A673 (cell line): ENCODE results near the gene ZNF552. TPM values are rescaled to one million over a fixed set of nuclear protein-coding genes. Genes with fewer than 3 reads are reported as not detected.
"Not testable (repeated sequence)": the region's sequence is repeated elsewhere in the genome, so short reads cannot be mapped to it uniquely, and the experiment has no call there.

Source experiments
- Bru-seq: library from RNA; stranded (reverse); fragments of 400-500 nt; gene quantifications from one replicate; lab custom pipeline; 2021; lab: Mats Ljungman, UMichigan
- BruChase-seq, 2 experiments: library from RNA; stranded (reverse); fragments of 400-500 nt; gene quantifications; one replicate each; lab custom pipeline; 2021; lab: Mats Ljungman, UMichigan
- BruUV-seq: library from RNA; stranded (reverse); fragments of 400-500 nt; replicated peaks from 2 replicates; lab custom pipeline; 2021; lab: Mats Ljungman, UMichigan
- CTCF ChIA-PET: fragments of 300-600 bp; sonication (Branson Sonifier 250); formaldehyde crosslinking; loops from one replicate; lab custom pipeline; 2022; ENCODE audit warnings: antibody characterized with exemption; lab: Charles Lee
- POLR2A ChIA-PET: fragments of 300-600 bp; sonication (Branson Sonifier 250); formaldehyde crosslinking; loops from one replicate; lab custom pipeline; 2022; ENCODE audit warnings: antibody characterized with exemption; ENCODE audit not compliant: low non-redundant PET; lab: Charles Lee
- DNase-seq: peaks from one replicate; pipeline ENCODE4 v3.0.0-alpha.2; 2015; ENCODE audit warnings: low spot score
- H3K27ac ChIP-seq: fragments of 200-600 bp; sonication (generic); 2 replicates; pipeline ENCODE4 v1.5.1; 2016; ENCODE audit warnings: mixed run types, low read depth, mild to moderate bottlenecking, mixed read lengths, antibody characterized with exemption, low read length; ENCODE audit not compliant: poor library complexity, severe bottlenecking
- H3K27me3 ChIP-seq: fragments of 200-600 bp; sonication (generic); replicated peaks from 2 replicates; pipeline ENCODE4 v1.6.1; 2017; ENCODE audit warnings: mixed run types, low read depth, mild to moderate bottlenecking, mixed read lengths, antibody characterized with exemption, low read length; ENCODE audit not compliant: insufficient read depth, poor library complexity
- H3K36me3 ChIP-seq: fragments of 200-600 bp; sonication (generic); 2 replicates; pipeline ENCODE4 v1.6.1; 2016; ENCODE audit warnings: mixed run types, mild to moderate bottlenecking, mixed read lengths, antibody characterized with exemption, low read length; ENCODE audit not compliant: insufficient read depth, poor library complexity, severe bottlenecking
- H3K4me1 ChIP-seq: fragments of 200-600 bp; sonication (generic); 2 replicates; pipeline ENCODE4 v1.6.1; 2017; ENCODE audit warnings: mixed run types, mild to moderate bottlenecking, mixed read lengths, antibody characterized with exemption, low read length; ENCODE audit not compliant: insufficient read depth, poor library complexity, severe bottlenecking
- H3K4me3 ChIP-seq: fragments of 200-600 bp; sonication (generic); 2 replicates; pipeline ENCODE4 v1.5.1; 2016; ENCODE audit warnings: low read depth, mixed run types, mild to moderate bottlenecking, mixed read lengths, low read length; ENCODE audit not compliant: poor library complexity, severe bottlenecking
- H3K9me3 ChIP-seq: fragments of 200-600 bp; sonication (generic); 2 replicates; pipeline ENCODE4 v1.6.1; 2016; ENCODE audit warnings: mixed run types, low read depth, mild to moderate bottlenecking, mixed read lengths, antibody characterized with exemption, low read length; ENCODE audit not compliant: poor library complexity, severe bottlenecking
- EZH2 ChIP-seq: fragments of 200-600 bp; sonication (generic); IDR thresholded peaks from 2 replicates; pipeline ENCODE4 v1.6.1; 2017; ENCODE audit warnings: borderline replicate concordance, low read depth, mild to moderate bottlenecking, mixed read lengths, antibody characterized with exemption, low read length; ENCODE audit not compliant: poor library complexity, severe bottlenecking
- intact Hi-C: fragments of 100-400 bp; cut with micrococcal nuclease; formaldehyde crosslinking; loops from one replicate; pipeline ENCODE4 v1.10.0; 2022; ENCODE audit not compliant: unreplicated experiment
- long read RNA-seq: library from polyadenylated mRNA; stranded (forward); transcript quantifications from one replicate; pipeline ENCODE4 v2.0.0, GENCODE V29; 2022
- total RNA-seq: library from RNA; stranded (reverse); gene quantifications from 2 replicates; pipeline ENCODE4 v1.2.3, GENCODE V29; 2021
- TF ChIP-seq, protein P1 (sequence below): fragments of 300-800, 200-600 bp; sonication (generic); conservative IDR thresholded peaks from 2 replicates; pipeline ENCODE4 v1.5.1; 2017; ENCODE audit warnings: low read depth, mild to moderate bottlenecking, antibody characterized with exemption, low read length, moderate library complexity, mixed read lengths

ZNF552 gene
- 5.4 and 10.6 TPM in 2 replicates for total RNA-seq
- Bru-seq, nascent RNA: percentile 63 among the genes with signal in this experiment
- percentile 70 among the genes with signal in this experiment for BruChase-seq, experiment 1, labeled RNA remaining after a 2-hour chase
- percentile 67 among the genes with signal in this experiment for BruChase-seq, experiment 2, labeled RNA remaining after a 6-hour chase
- long read RNA-seq, partial matches to known transcripts: 1 of 4 reads
- long read RNA-seq, other reads (novel, unspliced or antisense): 3 of 4 reads

DNA sequence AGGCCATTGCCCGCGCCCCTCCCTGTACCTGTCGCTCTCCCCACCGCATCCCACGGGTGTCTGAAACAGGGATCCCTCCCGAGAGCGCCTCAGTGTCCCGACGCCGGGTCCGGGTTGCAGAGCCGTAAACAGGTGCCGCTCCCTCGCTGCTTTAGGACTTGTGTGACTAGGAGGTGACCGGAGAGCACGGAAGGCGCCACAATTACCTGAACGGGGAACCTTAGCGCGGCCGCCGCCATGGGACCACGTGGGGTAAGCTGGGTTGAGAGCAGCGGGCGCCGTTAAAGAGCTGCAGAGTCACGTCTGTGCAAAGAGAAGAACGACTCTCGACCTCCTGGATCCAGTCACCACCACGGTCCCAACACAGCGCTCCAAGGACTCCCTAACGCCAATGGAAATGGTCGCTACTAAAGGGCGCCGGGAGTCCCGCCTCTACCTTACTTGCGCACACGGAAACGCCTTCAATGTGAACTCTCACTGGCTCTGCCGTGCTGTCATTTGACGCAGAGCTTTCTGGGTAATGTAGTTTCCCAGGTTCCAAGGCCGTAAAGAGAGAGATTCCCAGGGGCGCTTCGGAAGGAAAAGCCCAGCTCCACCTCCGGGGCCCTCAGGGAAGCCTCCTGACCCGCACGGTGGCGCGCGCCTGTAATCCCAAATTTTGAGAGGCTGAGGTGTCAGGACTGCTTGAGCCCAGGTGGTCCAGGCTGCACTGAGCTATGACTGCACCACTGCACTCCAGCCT, at the start of gene ZNF552:
TSS of gene ZNF552 (minus strand) at position 409 of the 742 bp plus-strand sequence. CDS start at position 239, 170 bp downstream.
- TF ChIP-seq, protein P1, sequence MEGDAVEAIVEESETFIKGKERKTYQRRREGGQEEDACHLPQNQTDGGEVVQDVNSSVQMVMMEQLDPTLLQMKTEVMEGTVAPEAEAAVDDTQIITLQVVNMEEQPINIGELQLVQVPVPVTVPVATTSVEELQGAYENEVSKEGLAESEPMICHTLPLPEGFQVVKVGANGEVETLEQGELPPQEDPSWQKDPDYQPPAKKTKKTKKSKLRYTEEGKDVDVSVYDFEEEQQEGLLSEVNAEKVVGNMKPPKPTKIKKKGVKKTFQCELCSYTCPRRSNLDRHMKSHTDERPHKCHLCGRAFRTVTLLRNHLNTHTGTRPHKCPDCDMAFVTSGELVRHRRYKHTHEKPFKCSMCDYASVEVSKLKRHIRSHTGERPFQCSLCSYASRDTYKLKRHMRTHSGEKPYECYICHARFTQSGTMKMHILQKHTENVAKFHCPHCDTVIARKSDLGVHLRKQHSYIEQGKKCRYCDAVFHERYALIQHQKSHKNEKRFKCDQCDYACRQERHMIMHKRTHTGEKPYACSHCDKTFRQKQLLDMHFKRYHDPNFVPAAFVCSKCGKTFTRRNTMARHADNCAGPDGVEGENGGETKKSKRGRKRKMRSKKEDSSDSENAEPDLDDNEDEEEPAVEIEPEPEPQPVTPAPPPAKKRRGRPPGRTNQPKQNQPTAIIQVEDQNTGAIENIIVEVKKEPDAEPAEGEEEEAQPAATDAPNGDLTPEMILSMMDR: no peak
- no peak for TF ChIP-seq EZH2
- ChIA-PET POLR2A (interaction anchor here (0.6 kb wide), 2 partner anchors 105 to 286 kb away, joined by 9 to 10 read pairs; no protein-coding TSS in a partner anchor), CTCF (interaction anchor here (0.6 kb wide), 1 partner anchor 133 kb away, joined by 3 read pairs; the partner anchor contains the start of gene ZNF551)
- intact Hi-C loops: no loop called here
- Histone ChIP-seq H3K27me3 (no peaks in the 10 kb centered on the region), H3K27ac (peak within 1 kb of the TSS; percentile 75), H3K9me3 (no peaks in the 10 kb centered on the region), H3K36me3 (peaks cover 4% of the 10 kb centered on the region), H3K4me3 (peak within 1 kb of the TSS; percentile 95), H3K4me1 (no peaks in the 10 kb centered on the region)
- BruUV-seq: no TSS peak
- DNase-seq: peak; percentile 94

DNA sequence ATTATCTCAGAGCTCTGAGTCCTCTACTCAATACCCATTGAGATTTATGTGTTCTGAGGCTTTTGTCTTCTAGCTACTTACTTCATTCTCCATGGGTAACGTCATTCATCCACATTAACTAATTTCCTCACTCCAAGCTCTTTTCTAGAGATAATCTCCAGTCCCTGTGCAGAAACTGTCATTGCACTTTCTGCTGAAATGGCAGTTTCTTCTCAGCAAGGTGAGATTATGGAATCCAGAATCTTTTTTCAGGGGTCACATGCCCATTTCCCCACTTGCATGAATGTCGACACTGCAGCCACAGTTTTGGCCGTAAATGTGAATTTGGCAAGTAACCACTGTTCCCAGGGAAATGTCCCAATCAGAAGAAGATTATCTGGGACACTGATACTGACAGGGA, 47.6 kb upstream of the ZNF552 start:
- BruUV-seq, intact Hi-C loops, CTCF ChIA-PET, DNase-seq, H3K27ac ChIP-seq, H3K4me3 ChIP-seq, H3K4me1 ChIP-seq, H3K27me3 ChIP-seq: not testable (repeated sequence)
- Histone ChIP-seq H3K36me3 (peaks cover 89% of the 10 kb centered on the region), H3K9me3 (peaks cover 63% of the 10 kb centered on the region)
- POLR2A ChIA-PET: interaction anchor here (0.6 kb wide), 1 partner anchor 290 kb away, joined by 5 read pairs; no protein-coding TSS in a partner anchor

DNA sequence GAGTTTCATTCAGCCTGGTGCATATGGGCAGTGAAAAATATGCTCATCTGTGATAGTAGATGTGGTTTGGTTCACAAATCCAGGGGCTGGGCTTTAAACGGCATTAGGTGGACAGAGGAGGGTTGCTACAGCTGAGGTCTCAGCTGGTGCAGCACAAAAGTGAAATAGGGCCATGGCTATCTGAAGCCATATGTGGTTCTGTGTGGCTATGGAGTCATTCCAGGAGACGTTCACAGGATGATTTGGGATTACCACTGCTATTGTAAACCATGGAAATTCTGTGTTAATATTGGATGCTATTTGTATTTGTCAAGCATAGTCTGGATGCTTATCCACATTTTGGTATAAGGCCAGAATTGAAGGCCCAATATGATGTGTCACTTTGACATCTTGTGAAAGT, 39.4 kb upstream of the ZNF552 start:
- BruUV-seq, H3K4me1 ChIP-seq: not testable (repeated sequence)

DNA sequence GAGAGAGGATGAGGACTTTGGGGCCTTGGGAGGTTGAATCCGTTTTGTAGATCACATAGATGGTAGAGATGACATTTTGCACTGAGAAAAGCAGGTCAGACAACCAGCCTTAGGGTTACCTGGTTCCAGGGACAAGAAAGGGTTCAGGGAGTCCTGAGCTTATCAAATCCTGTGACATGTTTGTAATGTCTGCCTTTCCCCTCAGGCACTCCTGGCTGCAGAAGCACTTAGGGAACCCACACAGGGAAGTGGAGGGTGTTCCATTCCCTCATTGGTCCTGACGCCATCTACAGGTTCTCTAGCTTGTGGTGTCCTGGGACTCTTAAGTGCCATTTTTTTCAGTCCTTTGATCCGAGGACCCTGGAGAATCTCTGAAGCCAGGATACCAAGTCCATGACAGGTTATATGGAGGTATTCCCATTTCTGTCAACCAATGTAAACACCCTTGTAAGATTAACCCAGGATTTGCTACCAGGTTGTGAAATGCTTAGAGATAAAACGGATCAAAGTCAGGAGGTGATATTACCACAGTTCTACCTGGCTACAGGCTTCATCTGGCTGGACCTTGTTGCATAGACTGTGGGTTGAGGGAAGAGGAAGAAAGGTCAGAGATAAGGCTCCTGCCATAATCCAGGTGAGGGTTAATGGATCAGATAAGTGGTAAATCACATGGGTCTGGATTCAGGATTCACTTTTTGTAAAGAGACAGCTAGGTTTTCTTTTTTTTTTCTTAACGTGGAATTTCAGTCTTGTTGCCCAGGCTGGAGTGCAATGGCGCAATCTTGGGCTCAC, 37.3 kb upstream of the ZNF552 start:
- H3K27me3 ChIP-seq: not testable (repeated sequence)

More for the DNA sequence above, 39.4 kb upstream of the ZNF552 start:
- DNase-seq, H3K27me3 ChIP-seq, POLR2A ChIA-PET, H3K4me3 ChIP-seq, H3K9me3 ChIP-seq, intact Hi-C loops, CTCF ChIA-PET, H3K27ac ChIP-seq: not testable (repeated sequence)
- peaks cover 40% of the 10 kb centered on the region for H3K36me3 ChIP-seq

More for the DNA sequence above, 37.3 kb upstream of the ZNF552 start:
- intact Hi-C loops, POLR2A ChIA-PET, H3K9me3 ChIP-seq, BruUV-seq, H3K27ac ChIP-seq, DNase-seq, H3K4me1 ChIP-seq: not testable (repeated sequence)
- H3K4me3 ChIP-seq: peak overlapping the region; percentile 81
- CTCF ChIA-PET: interaction anchor here (0.6 kb wide), 1 partner anchor 22 kb away, joined by 8 read pairs; no protein-coding TSS in a partner anchor
- H3K36me3 ChIP-seq: peaks cover 25% of the 10 kb centered on the region
